Neutrophil (primary cell): ENCODE data around the gene SLC22A24.

Source experiments
- H3K27ac ChIP-seq: fragments of 200-600 bp; sonication (generic); 2 replicates; pipeline ENCODE4 v1.5.1; 2016; ENCODE audit warnings: mild to moderate bottlenecking, moderate library complexity
- H3K27me3 ChIP-seq: fragments of 200-600 bp; sonication (generic); 2 replicates; pipeline ENCODE4 v1.6.0; 2016; ENCODE audit warnings: mild to moderate bottlenecking
- H3K36me3 ChIP-seq: fragments of 200-600 bp; sonication (generic); 2 replicates; pipeline ENCODE4 v1.5.1; 2017
- H3K4me1 ChIP-seq, 2 experiments: fragments of 200-600 bp in 1 of 2; sonication (generic) in 1 of 2; 1 replicate in 1 of 2; 2 replicates in 1 of 2; pipeline versions ENCODE4 v1.5.1 to v1.6.1; 2013 to 2016; ENCODE audit warnings: low read depth in 1 of 2, low read length in 1 of 2, mild to moderate bottlenecking in 1 of 2, moderate library complexity in 1 of 2; ENCODE audit not compliant: control insufficient read depth in 1 of 2, insufficient read depth in 1 of 2
- H3K4me3 ChIP-seq, 2 experiments: fragments of 200-600 bp in 1 of 2; sonication (generic) in 1 of 2; 1 replicate in 1 of 2; 2 replicates in 1 of 2; pipeline ENCODE4 v1.5.1; 2013 to 2016; ENCODE audit warnings: low read depth in 1 of 2, low read length in 1 of 2, mild to moderate bottlenecking in 1 of 2, moderate library complexity in 1 of 2
- H3K9me3 ChIP-seq: fragments of 200-600 bp; sonication (generic); 2 replicates; pipeline ENCODE4 v1.5.1; 2016
- TF ChIP-seq, protein P1 (sequence below): fragments of 200-600 bp; sonication (generic); IDR thresholded peaks from 2 replicates; pipeline ENCODE4 v1.5.1; 2016; ENCODE audit warnings: antibody characterized with exemption

SLC22A24 gene, protein sequence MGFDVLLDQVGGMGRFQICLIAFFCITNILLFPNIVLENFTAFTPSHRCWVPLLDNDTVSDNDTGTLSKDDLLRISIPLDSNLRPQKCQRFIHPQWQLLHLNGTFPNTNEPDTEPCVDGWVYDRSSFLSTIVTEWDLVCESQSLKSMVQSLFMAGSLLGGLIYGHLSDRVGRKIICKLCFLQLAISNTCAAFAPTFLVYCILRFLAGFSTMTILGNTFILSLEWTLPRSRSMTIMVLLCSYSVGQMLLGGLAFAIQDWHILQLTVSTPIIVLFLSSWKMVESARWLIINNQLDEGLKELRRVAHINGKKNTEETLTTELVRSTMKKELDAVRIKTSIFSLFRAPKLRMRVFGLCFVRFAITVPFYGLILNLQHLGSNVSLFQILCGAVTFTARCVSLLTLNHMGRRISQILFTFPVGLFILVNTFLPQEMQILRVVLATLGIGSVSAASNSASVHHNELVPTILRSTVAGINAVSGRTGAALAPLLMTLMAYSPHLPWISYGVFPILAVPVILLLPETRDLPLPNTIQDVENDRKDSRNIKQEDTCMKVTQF

DNA sequence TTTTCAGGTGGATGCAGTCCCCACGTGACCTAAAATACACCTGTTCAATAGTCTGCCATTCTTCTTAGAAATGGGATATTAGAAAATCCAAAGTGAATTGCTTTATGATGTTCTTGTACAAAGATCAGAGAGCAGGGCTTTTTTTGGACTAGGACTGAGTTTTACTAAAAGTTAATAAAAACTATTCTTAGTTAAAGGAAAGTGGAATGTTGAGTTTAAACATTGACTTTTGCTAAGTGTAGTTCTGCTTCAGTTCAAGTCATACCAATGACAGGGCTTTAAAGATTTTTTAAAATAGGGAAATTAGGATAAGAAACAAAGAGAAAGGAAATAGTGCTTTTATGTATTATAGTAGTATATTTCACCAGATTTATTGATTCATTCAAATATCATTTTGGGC lies at the start of gene SLC22A24:
Gene SLC22A24 (minus strand): TSS at position 101 of the 400 bp plus-strand sequence. CDS start 442 bp downstream, outside the sequence.
- TF ChIP-seq, protein P1, sequence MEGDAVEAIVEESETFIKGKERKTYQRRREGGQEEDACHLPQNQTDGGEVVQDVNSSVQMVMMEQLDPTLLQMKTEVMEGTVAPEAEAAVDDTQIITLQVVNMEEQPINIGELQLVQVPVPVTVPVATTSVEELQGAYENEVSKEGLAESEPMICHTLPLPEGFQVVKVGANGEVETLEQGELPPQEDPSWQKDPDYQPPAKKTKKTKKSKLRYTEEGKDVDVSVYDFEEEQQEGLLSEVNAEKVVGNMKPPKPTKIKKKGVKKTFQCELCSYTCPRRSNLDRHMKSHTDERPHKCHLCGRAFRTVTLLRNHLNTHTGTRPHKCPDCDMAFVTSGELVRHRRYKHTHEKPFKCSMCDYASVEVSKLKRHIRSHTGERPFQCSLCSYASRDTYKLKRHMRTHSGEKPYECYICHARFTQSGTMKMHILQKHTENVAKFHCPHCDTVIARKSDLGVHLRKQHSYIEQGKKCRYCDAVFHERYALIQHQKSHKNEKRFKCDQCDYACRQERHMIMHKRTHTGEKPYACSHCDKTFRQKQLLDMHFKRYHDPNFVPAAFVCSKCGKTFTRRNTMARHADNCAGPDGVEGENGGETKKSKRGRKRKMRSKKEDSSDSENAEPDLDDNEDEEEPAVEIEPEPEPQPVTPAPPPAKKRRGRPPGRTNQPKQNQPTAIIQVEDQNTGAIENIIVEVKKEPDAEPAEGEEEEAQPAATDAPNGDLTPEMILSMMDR = no peak
- peaks cover 44% of the 10 kb centered on the region for H3K27me3 ChIP-seq
- no peaks in the 10 kb centered on the region for H3K9me3 ChIP-seq
- no peak within 1 kb of the TSS for H3K4me3 ChIP-seq
- no peak within 1 kb of the TSS for H3K27ac ChIP-seq
- no peaks in the 10 kb centered on the region for H3K36me3 ChIP-seq
- no peaks in the 10 kb centered on the region for H3K4me1 ChIP-seq

DNA sequence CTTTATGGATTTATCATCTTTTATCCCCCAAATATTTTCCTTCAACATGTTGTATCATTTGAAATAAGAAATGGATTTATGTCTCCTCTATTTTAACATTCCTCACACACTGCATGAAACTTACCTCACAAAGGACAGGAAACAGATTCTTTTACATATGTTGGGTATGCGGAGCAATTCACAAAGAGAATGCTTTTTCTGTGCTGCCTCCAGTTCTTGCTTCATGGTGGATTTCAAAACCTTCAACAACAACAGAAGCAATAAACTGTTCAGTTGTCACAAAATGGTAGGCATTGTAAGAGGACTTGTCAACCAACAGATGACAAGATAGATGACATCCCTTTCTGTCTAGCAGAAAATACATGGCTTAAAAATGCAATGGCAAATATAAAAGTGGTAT lies 36.5 kb upstream of the SLC22A24 start:
- Histone ChIP-seq H3K36me3 (no peaks in the 10 kb centered on the region), H3K9me3 (no peaks in the 10 kb centered on the region), H3K4me3 (no peak overlapping the region), H3K4me1 (no peaks in the 10 kb centered on the region), H3K27me3 (peaks cover 26% of the 10 kb centered on the region), H3K27ac (no peak overlapping the region)
- TF ChIP-seq, protein P1 = no peak

DNA sequence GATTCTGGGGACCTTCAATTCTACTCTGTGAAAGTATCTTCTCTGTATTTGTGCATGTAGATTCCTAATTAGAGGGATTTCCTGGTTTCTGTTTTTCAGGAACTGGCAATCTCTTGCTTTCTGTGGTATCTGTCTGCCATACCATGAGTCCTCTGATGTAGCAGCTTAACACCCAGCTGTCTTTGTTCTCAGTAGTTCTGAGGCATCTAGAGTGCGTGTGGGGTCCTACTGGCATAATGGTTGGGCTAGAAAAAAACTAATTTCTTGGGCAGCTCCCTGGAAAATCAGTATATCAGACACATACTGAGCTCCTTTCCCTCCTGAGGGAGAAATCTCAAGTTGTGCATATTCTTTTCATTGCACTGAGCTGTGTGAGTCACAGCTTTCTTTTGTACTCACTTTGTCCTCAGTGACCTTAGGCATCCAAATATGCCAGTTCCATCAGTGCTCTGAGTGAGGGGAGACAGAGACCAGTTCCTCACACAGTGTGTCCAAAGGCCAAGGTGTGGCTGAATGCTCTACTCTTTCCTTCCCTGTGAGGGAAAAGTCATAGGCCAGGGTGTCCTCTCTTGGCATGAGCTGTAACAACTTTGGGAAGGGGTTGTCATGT lies 35.5 kb upstream of the SLC22A24 start:
- H3K27ac ChIP-seq = no peak overlapping the region
- no peaks in the 10 kb centered on the region for H3K9me3 ChIP-seq
- no peak overlapping the region for H3K4me3 ChIP-seq
- no peaks in the 10 kb centered on the region for H3K36me3 ChIP-seq
- no peaks in the 10 kb centered on the region for H3K4me1 ChIP-seq
- TF ChIP-seq, protein P1 = no peak
- peaks cover 26% of the 10 kb centered on the region for H3K27me3 ChIP-seq

DNA sequence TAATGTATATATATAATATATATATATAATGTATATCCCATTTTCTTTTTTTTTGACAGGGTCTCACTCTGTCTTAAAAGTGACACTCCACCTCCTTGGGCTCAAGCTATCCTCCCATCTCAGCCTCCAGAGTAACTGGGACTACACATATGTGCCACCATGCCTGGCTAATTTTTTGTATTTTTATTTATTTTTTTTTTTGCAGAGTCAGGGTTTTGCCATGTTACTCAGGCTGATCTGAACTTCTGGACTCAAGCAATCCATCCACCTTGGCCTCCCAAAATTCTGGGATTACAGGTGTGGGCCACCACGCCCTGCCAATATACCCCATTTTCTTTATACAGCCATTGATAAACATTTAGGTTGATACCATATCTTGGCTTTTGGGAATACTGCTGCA lies 33.9 kb upstream of the SLC22A24 start:
- Histone ChIP-seq H3K27ac (no peak overlapping the region), H3K27me3 (peaks cover 15% of the 10 kb centered on the region), H3K36me3 (no peaks in the 10 kb centered on the region), H3K4me3 (no peak overlapping the region), H3K9me3 (no peaks in the 10 kb centered on the region), H3K4me1 (no peaks in the 10 kb centered on the region)
- TF ChIP-seq, protein P1 = no peak

DNA sequence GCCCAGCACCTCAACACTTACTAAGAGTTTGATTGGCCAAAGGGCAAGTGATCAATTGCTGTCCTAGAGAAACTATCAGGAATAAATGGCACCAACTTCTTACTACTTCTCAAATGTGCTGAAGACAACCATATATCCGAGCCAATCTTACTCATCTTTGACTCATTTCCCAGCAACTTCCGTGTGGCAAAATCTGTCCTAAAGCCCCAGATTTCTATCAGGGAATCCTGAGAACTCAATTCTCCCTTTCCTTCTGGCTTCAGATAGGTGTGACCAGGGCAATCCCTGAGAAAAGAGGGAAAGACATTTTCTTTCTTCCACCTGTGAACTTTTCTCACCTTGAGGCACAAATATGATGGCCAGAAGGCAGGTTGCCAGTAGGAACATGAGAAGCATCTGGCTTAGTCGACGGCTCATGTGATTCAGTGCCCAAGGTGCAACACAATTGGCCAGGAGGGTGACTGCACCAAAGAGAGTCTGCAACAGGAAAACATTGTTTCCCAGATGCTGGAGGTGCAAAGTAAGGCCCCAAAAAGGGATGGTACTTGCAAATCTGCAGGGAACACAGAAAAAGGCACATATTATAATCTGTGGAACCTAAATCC lies 21.8 kb upstream of the SLC22A24 start:
- Histone ChIP-seq H3K27me3 (peaks cover 48% of the 10 kb centered on the region), H3K27ac (no peak overlapping the region), H3K4me3 (no peak overlapping the region), H3K36me3 (no peaks in the 10 kb centered on the region), H3K4me1 (no peaks in the 10 kb centered on the region), H3K9me3 (no peaks in the 10 kb centered on the region)
- TF ChIP-seq, protein P1 = no peak
